Hepatic stellate cell (primary cell): ENCODE data around the gene TOP2A.

Experiments used
- DNase-seq: peaks from one replicate; pipeline ENCODE4 v3.0.0; 2011; ENCODE audit warnings: low spot score

Gene TOP2A

GRCh38 chr17:40345161-40345993 is 72.3 kb downstream of the TOP2A start:
- peak; percentile 82 for DNase-seq

DNA sequence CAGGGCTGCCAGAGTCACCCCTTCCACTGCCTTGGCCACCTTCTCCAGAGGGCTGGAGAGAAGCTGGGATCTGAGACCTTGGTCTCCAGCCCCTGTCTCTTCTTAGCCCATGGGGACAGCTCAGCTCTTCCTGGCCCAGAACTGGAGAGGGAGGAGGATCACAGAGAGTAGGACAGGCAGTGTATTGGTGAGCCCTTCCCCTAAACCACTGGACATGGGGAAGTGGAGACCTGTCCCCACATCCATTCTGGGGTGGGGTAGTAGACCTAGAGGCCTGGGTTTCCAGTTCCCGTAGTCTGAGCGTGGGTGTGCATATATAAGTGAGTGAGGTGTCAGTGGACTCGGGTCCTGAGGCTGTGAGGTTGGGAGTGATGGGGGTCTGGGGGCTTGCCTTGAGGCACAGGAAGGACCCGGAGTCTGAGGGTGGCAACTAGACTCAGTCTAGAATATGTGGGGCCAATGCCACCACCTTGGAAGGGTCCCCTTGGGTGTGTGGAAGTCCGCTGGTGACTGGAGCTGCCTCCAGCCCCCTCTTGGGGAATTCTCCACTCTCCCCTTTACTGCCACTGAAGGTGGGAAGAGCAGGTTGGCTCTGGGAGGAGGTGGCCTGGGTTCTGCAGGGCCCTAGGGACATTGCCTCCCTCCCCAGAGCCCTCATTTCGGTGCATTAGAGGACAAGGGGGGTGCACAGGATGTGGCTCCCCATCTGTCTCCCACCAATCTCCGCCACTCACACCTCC is 73.1 kb downstream of the TOP2A start:
- no peak for DNase-seq

DNA sequence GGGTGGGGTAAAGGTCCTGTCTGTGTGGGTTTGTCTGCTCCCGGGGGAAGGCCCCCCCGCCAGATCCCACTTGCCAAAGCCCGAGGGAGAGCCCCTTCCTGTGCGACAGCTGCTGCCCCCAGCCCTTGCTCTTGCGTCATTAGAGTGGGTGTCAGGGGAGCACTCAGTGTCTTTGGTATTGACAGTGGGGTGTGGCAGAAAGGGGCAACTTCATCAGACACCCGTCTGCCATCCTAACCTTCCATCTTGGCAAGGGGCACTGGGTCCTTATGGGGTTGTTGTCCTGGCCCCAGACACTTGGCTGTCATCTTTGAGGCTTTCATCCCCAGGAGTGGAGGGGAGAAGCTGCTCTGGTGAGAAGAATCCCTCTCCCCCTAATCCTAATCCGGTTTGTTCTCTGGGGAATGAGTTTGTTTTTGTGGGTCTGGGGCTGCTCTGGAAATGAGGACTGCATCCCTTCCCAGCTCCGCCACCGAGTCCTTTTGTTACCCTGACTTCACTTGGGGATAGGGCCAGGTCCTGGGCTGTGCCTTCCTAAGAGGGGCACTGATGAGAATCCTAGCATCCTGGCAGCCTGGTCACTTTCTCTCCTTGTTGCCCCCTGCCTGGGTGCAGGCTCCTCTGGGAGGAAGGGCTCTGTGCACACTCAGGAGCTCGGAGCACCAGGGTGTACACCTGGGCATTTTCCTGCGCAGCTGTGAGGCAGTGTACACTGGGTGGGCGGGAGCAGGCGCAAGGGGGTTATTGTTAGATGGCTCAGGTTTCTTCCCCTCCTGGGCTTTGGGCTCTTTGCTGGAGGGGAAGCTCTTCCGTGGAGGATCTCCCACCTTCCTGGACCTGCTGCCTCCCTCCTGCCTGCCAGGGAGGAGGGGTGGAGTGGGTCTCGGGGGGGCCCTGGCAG is 74.2 kb downstream of the TOP2A start:
- no peak for DNase-seq

DNA sequence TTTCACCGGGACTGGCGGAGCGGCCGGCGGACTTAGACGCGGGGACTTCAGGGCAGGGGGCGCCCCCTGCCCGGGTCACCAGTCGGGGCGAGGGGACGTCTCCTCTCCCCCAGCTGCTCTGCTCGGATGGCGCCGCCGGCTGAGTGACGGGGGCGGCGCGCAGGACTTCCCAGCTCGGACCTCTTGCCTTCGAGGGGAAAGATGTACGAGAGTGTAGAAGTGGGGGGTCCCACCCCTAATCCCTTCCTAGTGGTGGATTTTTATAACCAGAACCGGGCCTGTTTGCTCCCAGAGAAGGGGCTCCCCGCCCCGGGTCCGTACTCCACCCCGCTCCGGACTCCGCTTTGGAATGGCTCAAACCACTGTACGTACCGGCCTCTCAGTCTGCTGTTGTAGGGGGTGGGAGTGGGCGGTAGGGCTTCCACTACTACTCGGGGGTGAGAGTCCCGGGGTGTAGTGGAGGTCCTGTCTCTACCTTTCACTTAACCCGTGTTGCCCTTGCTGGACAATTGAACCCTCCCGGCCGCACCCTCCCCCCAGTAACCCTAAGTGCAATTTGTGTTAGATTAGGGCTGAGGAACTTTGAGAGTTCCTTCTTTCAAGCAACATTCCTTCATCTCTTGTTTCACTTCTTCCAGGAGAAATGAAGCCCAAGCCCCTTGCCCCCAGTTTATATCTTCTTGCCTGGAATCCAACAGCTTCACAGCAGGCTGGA is 75.0 kb downstream of the TOP2A start:
- no peak for DNase-seq

DNA sequence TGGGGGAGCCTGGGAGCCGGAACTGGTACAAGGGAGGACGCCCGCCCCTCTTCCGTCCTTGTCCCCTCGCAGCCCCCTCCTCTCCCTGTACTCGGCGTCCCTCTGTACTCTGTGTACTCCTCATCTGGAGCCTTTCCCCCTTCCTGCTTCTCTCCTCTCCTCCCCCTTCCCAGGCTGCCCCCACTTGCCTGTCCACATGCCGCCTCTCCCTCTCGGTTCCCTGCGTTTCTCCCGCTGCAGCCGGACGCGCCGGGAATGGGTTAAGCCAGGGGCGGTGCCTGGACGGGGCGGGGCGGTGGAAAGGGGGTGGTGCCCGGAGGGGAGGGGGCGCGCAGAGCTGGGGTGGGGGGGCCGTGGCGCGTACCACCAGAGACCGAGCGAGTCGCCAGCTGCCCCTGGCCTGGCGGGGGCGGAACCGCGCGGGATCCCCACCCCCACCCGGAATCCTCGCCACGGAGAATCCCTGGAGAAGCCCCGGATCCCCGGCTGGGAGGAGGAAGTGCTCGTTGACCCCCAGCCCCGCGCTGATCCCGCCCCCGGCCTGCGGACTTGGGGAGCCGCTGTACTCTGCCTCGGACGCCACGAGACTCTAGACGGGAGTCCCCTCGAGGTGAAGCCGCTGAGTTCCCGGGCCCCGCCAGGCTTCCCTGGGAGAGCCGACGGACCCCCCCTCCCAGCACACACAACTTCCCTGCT is 75.7 kb downstream of the TOP2A start:
- peak; percentile 86 for DNase-seq

DNA sequence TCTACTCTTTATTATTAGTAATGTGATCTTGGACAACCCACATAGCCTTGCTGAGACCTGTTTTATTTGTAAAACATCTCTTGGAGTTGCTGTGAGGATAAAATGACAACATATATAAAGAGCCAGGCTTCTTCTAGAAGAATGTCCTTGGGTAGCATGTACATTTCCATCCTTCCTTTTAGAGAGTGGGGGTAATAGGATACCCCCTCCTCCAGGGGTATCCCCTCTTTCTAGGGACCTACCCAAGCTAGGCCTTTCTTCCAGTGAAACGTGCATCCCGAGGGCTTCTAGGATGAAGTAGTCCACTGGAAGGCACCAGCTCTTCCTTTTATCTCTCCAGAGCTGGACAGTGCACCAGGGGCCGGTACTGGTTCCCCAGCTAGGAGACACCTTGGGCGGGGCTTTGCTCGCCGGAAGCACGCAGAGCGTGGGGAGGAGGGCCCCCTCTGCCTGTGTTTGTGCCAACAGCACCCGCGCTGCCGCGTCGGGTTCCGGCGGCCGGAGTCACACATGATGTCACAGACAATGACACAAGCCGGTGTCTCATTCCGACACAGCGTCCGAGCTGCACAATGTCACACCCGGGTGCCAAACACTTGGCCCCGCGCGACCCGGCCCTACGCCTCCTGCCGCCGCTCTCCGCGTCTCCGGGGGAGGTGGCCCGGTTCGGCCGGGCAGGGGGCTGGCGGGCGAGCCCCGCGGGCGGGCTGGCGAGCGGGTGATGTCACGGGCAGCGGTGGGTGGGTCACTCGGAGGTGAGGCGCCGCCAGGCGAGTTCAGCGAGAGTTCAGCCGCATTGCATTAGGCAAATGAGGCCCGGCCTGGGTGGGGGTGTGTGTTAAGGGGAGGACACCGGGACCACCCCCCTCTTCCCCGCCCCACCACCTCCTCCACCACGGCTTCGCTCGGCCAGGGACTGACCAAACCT is 76.6 kb downstream of the TOP2A start:
- peak; percentile 88 for DNase-seq

- DNase-seq = no peak
Measured at GRCh38 chr17:40340327-40340726, 77.4 kb downstream of the TOP2A start.

DNA sequence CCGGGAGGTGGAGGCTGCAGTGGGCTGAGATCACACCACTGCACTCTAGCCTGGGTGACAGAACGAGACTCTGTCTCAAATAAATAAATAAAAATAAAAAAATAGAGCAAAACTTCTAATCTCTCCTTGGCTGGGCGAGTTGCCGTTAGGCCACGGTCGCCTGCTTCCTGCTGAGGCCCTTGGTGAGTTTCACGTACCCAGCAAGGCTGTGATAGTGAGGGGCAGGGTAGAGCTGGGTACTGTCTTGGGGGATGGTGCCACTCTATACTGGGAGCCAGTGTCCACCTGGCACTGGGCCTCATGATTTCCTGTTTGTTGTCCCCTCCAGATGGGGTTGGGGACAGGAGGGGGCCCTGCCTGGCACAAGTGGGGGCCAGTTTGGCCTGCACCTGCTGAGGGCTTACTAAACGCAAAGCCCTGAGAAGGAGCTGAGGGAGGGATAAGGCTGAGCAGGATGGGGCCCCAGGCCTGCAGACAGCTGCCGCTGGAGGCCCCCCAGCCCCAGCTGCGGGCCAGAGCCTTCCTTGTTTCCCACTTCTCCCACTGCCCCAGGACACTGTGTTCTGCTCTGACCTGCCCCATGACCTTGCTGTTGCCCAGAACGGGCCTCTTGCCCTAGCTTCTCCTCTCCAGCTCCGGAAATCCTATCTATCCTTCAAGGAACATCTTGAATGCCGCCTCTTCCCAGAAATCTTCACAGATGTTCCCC is 78.6 kb downstream of the TOP2A start:
- no peak for DNase-seq
